K562 (cell line): ENCODE results near the gene KNSTRN. TPM values are rescaled to one million over a fixed set of nuclear protein-coding genes. Genes with fewer than 3 reads are reported as not detected.

Source experiments
- ADNP ChIP-seq: fragments of 200-800 bp; sonication (Bioruptor generic); IDR thresholded peaks from 2 replicates; pipeline ENCODE4 v1.6.1; 2016; ENCODE audit warnings: missing genetic modification characterization, missing compliant biosample characterization
- CHD1 ChIP-seq: fragments of 200-600 bp; sonication (generic); IDR thresholded peaks from one replicate; pipeline ENCODE4 v1.6.1; 2012; ENCODE audit warnings: mild to moderate bottlenecking, moderate library complexity, low read length, inconsistent platforms
- GTF2B ChIP-seq: IDR thresholded peaks from 2 replicates; pipeline ENCODE4 v1.6.1; 2011; ENCODE audit not compliant: insufficient read length; ENCODE audit errors: extremely low read depth
- PBX2 ChIP-seq, 2 experiments: IDR thresholded peaks in 1 of 2; conservative IDR thresholded peaks in 1 of 2; 2 replicates each; pipeline ENCODE4 v1.6.1; 2016; ENCODE audit warnings: low read depth in 2 of 2, mild to moderate bottlenecking in 1 of 2, missing compliant biosample characterization in 1 of 2, missing genetic modification characterization in 1 of 2, moderate library complexity in 1 of 2
- THAP12 ChIP-seq: fragments of 250-450 bp; sonication (Bioruptor Pico); IDR thresholded peaks from 2 replicates; pipeline ENCODE4 v1.9.0; 2021; ENCODE audit warnings: mild to moderate bottlenecking, inconsistent platforms
- TRIM25 ChIP-seq: fragments of 450-650 bp; IDR thresholded peaks from 2 replicates; pipeline ENCODE4 v1.7.0; 2016; ENCODE audit warnings: borderline replicate concordance
- U2AF2 ChIP-seq: fragments of 200-400 bp; formaldehyde crosslinking; optimal IDR thresholded peaks from 2 replicates; pipeline ENCODE3; 2017; ENCODE audit warnings: low read depth, mild to moderate bottlenecking, low read length
- ZBTB49 ChIP-seq: sonication (generic); formaldehyde crosslinking; IDR thresholded peaks from 2 replicates; pipeline ENCODE4 v1.8.0; 2022; ENCODE audit warnings: missing genetic modification reagents, mild to moderate bottlenecking, borderline replicate concordance
- ZFP1 ChIP-seq: fragments of 450-650 bp; formaldehyde crosslinking; IDR thresholded peaks from 2 replicates; pipeline ENCODE4 v1.4.0; 2020; ENCODE audit warnings: mild to moderate bottlenecking, mixed read lengths
- ZFPM2 ChIP-seq: fragments of 250-450 bp; sonication (Bioruptor Pico); IDR thresholded peaks from 2 replicates; pipeline ENCODE4 v1.5.1; 2022; ENCODE audit warnings: mild to moderate bottlenecking
- ZNF232 ChIP-seq: sonication (generic); formaldehyde crosslinking; IDR thresholded peaks from 2 replicates; pipeline ENCODE4 v1.8.0; 2022; ENCODE audit warnings: mild to moderate bottlenecking, missing genetic modification reagents
- ZNF277 ChIP-seq: fragments of 250-450 bp; sonication (Bioruptor Pico); IDR thresholded peaks from 2 replicates; pipeline ENCODE4 v1.8.0; 2022; ENCODE audit warnings: inconsistent platforms, mild to moderate bottlenecking, moderate library complexity, borderline replicate concordance
- ZNF696 ChIP-seq: fragments of 250-450 bp; sonication (Bioruptor Pico); conservative IDR thresholded peaks from 2 replicates; pipeline ENCODE4 v1.4.0; 2020; ENCODE audit warnings: mild to moderate bottlenecking, moderate library complexity
- ZZZ3 ChIP-seq: fragments of 450-650 bp; IDR thresholded peaks from 2 replicates; pipeline ENCODE4 v1.6.1; 2016; ENCODE audit warnings: antibody characterized with exemption, mild to moderate bottlenecking, moderate library complexity
- polyA plus RNA-seq, 8 experiments: library from polyadenylated mRNA; depleted of rRNA in 4 of 8; stranded (reverse) in 5 of 8; unstranded in 3 of 8; fragments of >200 nt; fragmentation: Nextera tagmentation in 2 of 8; fragmentation: Illumina TruSeq in 1 of 8; extraction: Ambion mirVana in 2 of 8; extraction: Trizol in 1 of 8; gene quantifications; 2 replicates each; pipeline versions ENCODE4 v1.2.1 to v1.2.3, GENCODE V29; 2011 to 2014; ENCODE audit warnings: inconsistent platforms in 1 of 8, missing spikeins in 1 of 8
- total RNA-seq, 7 experiments: library from RNA; depleted of rRNA in 6 of 7; stranded (reverse); fragments of >200 nt in 6 of 7; fragmentation: Illumina TruSeq in 2 of 7; extraction: Trizol in 2 of 7; gene quantifications; 2 replicates each; pipeline versions ENCODE4 v1.2.1 to v1.2.3, GENCODE V29; 2011 to 2021; ENCODE audit warnings: low replicate concordance in 1 of 7

Gene KNSTRN
- total and polyA plus RNA-seq, 9 of the 15 experiments (the other 6 are each of a cell fraction or from before 2014, with no cell fraction given) = 48.7 to 88.2 (median 66.3) TPM

GRCh38 chr15:40367686-40368611 lies 14.6 kb upstream of the KNSTRN start (continued):
- no peak for TF ChIP-seq TRIM25
- TF ChIP-seq ZZZ3 = no peak
- TF ChIP-seq PBX2 (CRISPR knock-in tag; IDR thresholded peaks at IDR 0.05; ENCODE audit: low read depth) = no peak
- TF ChIP-seq PBX2 (tag; conservative IDR thresholded peaks at IDR 0.05; ENCODE audit: low read depth) = no peak
- TF ChIP-seq ZNF277 (CRISPR knock-in tag) = no peak
- no peak for TF ChIP-seq ZNF232 (CRISPR knock-in tag)
- no peak for TF ChIP-seq ADNP (tag)
- no peak for TF ChIP-seq GTF2B
- TF ChIP-seq CHD1 = no peak
- no peak for TF ChIP-seq ZFP1
- no peak for TF ChIP-seq ZFPM2 (CRISPR knock-in tag)
- 0 out of 2 replicates have a peak, but pooled peaks have one; percentile 46 for TF ChIP-seq ZBTB49 (CRISPR knock-in tag)
- TF ChIP-seq ZNF696 (CRISPR knock-in tag) = no peak
- no peak for TF ChIP-seq THAP12
- TF ChIP-seq U2AF2 = no peak
